H1 (cell line): ENCODE measurements around the gene IPO13. TPM values are rescaled to one million over a fixed set of nuclear protein-coding genes. Genes with fewer than 3 reads are reported as not detected.

ENCODE experiments used
- CTCF ChIA-PET: fragments of 300-600 bp; sonication (Branson Sonifier 250); formaldehyde crosslinking; loops from one replicate; lab custom pipeline; 2021; ENCODE audit not compliant: partially characterized antibody; lab: Charles Lee
- POLR2A ChIA-PET: fragments of 300-600 bp; sonication (Branson Sonifier 250); formaldehyde crosslinking; loops from one replicate; lab custom pipeline; 2021; ENCODE audit warnings: inconsistent platforms; ENCODE audit not compliant: partially characterized antibody; lab: Charles Lee
- DNase-seq, 2 experiments: peaks; one replicate each; pipeline versions ENCODE4 v3.0.0 to v3.0.0-alpha.2; 2010 to 2022; ENCODE audit warnings: low spot score in 2 of 2, low read depth in 1 of 2, mixed read lengths in 1 of 2
- FAIRE-seq: peaks from 2 replicates; lab custom pipeline; 2011; peaks lifted over from hg19 to GRCh38; lab: Jason Lieb, UNC
- H2AFZ ChIP-seq: 2 replicates; pipeline ENCODE4 v1.8.1; 2012; ENCODE audit warnings: low read length, inconsistent platforms
- H2AK5ac ChIP-seq: 2 replicates; pipeline ENCODE4 v1.6.1; 2013; ENCODE audit warnings: low read depth, low read length
- H2BK120ac ChIP-seq: replicated peaks from 2 replicates; pipeline ENCODE3; 2013; ENCODE audit warnings: low read depth, low read length, inconsistent platforms
- H2BK12ac ChIP-seq: 2 replicates; pipeline ENCODE4 v1.6.1; 2013; ENCODE audit warnings: low read depth, low read length
- H2BK15ac ChIP-seq: 2 replicates; pipeline ENCODE4 v1.6.1; 2013; ENCODE audit warnings: low read length
- H2BK20ac ChIP-seq: 2 replicates; pipeline ENCODE4 v1.6.1; 2013; ENCODE audit warnings: low read length
- H2BK5ac ChIP-seq: 2 replicates; pipeline ENCODE4 v1.6.1; 2013; ENCODE audit warnings: low read depth, low read length
- H3K14ac ChIP-seq: 2 replicates; pipeline ENCODE4 v1.6.1; 2013; ENCODE audit warnings: inconsistent platforms; ENCODE audit not compliant: insufficient read length
- H3K18ac ChIP-seq: 2 replicates; pipeline ENCODE4 v1.6.1; 2013; ENCODE audit warnings: low read length; ENCODE audit errors: extremely low read depth
- H3K23ac ChIP-seq: 2 replicates; pipeline ENCODE4 v1.6.1; 2013; ENCODE audit warnings: inconsistent platforms; ENCODE audit not compliant: insufficient read length
- H3K23me2 ChIP-seq: 2 replicates; pipeline ENCODE4 v1.6.1; 2013; ENCODE audit warnings: low read depth, low read length
- H3K27ac ChIP-seq: 2 replicates; pipeline ENCODE4 v1.6.1; 2011; ENCODE audit warnings: low read depth, low read length, inconsistent platforms
- H3K27me3 ChIP-seq, 4 experiments: replicated peaks in 1 of 4; 1 replicate in 1 of 4; 2 replicates in 3 of 4; pipeline versions ENCODE4 v1.6.1 to v1.8.1; 2011 to 2013; ENCODE audit warnings: low read length in 3 of 4, mild to moderate bottlenecking in 3 of 4, inconsistent platforms in 2 of 4, mixed read lengths in 2 of 4, moderate library complexity in 1 of 4; ENCODE audit not compliant: control insufficient read depth in 3 of 4, insufficient read depth in 3 of 4; ENCODE audit errors: extremely low read depth in 1 of 4
- H3K36me3 ChIP-seq, 4 experiments: 2 replicates each; pipeline versions ENCODE4 v1.6.1 to v1.8.1; 2011 to 2013; ENCODE audit warnings: mild to moderate bottlenecking in 4 of 4, low read length in 3 of 4, moderate library complexity in 2 of 4, control low read depth in 1 of 4, inconsistent platforms in 1 of 4; ENCODE audit not compliant: insufficient read depth in 4 of 4, control insufficient read depth in 2 of 4
- H3K4ac ChIP-seq: replicated peaks from 2 replicates; pipeline ENCODE3; 2013; ENCODE audit warnings: low read length, low read depth, mixed read lengths, inconsistent platforms; ENCODE audit not compliant: insufficient read length
- H3K4me1 ChIP-seq, 4 experiments: replicated peaks in 1 of 4; 1 replicate in 1 of 4; 2 replicates in 3 of 4; pipeline versions ENCODE4 v1.6.1 to v1.8.1; 2011 to 2013; ENCODE audit warnings: low read length in 3 of 4, inconsistent platforms in 2 of 4, mixed read lengths in 1 of 4; ENCODE audit not compliant: insufficient read depth in 4 of 4, control insufficient read depth in 3 of 4
- H3K4me2 ChIP-seq, 2 experiments: 2 replicates each; pipeline versions ENCODE4 v1.6.1 to v1.8.1; 2011 to 2013; ENCODE audit warnings: low read depth in 2 of 2, low read length in 2 of 2, control low read depth in 1 of 2, inconsistent platforms in 1 of 2, mild to moderate bottlenecking in 1 of 2; ENCODE audit not compliant: insufficient read depth in 1 of 2
- H3K4me3 ChIP-seq, 4 experiments: fragments of 200-600, 300-600 bp in 1 of 4; sonication (generic), shearing (Covaris generic), sonication (Bioruptor Twin) in 1 of 4; 2 replicates each; pipeline versions ENCODE4 v1.5.1 to v1.8.1; 2011 to 2016; ENCODE audit warnings: low read length in 4 of 4, low read depth in 3 of 4, control low read depth in 2 of 4, inconsistent platforms in 2 of 4, mild to moderate bottlenecking in 2 of 4, mixed read lengths in 1 of 4, moderate library complexity in 1 of 4; ENCODE audit not compliant: insufficient read depth in 2 of 4; ENCODE audit errors: extremely low read depth in 1 of 4
- H3K56ac ChIP-seq: replicated peaks from 2 replicates; pipeline ENCODE3; 2013; ENCODE audit warnings: low read depth, mild to moderate bottlenecking, mixed read lengths, low read length, inconsistent platforms; ENCODE audit not compliant: insufficient read length
- H3K79me1 ChIP-seq: 2 replicates; pipeline ENCODE4 v1.6.1; 2013; ENCODE audit warnings: low read depth, low read length, control low read depth
- H3K79me2 ChIP-seq, 2 experiments: 2 replicates each; pipeline versions ENCODE4 v1.6.1 to v1.8.1; 2012 to 2013; ENCODE audit warnings: low read length in 2 of 2, mild to moderate bottlenecking in 2 of 2, inconsistent platforms in 1 of 2; ENCODE audit not compliant: insufficient read depth in 2 of 2, control insufficient read depth in 1 of 2
- H3K9ac ChIP-seq, 4 experiments: replicated peaks in 1 of 4; 1 replicate in 1 of 4; 2 replicates in 3 of 4; pipeline versions ENCODE4 v1.6.1 to v1.8.1; 2011 to 2013; ENCODE audit warnings: low read depth in 3 of 4, low read length in 3 of 4, control low read depth in 2 of 4, mild to moderate bottlenecking in 2 of 4, moderate library complexity in 2 of 4, inconsistent platforms in 1 of 4; ENCODE audit errors: extremely low read depth in 1 of 4
- H3K9me3 ChIP-seq, 2 experiments: 2 replicates each; pipeline versions ENCODE4 v1.6.1 to v1.8.1; 2012 to 2013; ENCODE audit warnings: mild to moderate bottlenecking in 2 of 2, moderate library complexity in 2 of 2, control low read depth in 1 of 2, inconsistent platforms in 1 of 2, low read depth in 1 of 2, low read length in 1 of 2, mixed read lengths in 1 of 2; ENCODE audit not compliant: insufficient read depth in 2 of 2
- H4K20me1 ChIP-seq, 2 experiments: replicated peaks in 1 of 2; 2 replicates each; pipeline versions ENCODE3 to v1.8.1; 2011 to 2013; ENCODE audit warnings: inconsistent platforms in 2 of 2, low read length in 2 of 2, mild to moderate bottlenecking in 1 of 2; ENCODE audit not compliant: insufficient read depth in 2 of 2, control insufficient read depth in 1 of 2
- H4K5ac ChIP-seq: 2 replicates; pipeline ENCODE4 v1.6.1; 2013; ENCODE audit warnings: low read length, low read depth, mixed read lengths, inconsistent platforms; ENCODE audit not compliant: insufficient read length
- H4K8ac ChIP-seq: 2 replicates; pipeline ENCODE4 v1.8.0; 2013; ENCODE audit warnings: mild to moderate bottlenecking, moderate library complexity, low read length, inconsistent platforms; ENCODE audit not compliant: insufficient read depth; ENCODE audit errors: extremely low read depth
- H4K91ac ChIP-seq: replicated peaks from 2 replicates; pipeline ENCODE3; 2013; ENCODE audit warnings: low read length, mixed read lengths, inconsistent platforms; ENCODE audit not compliant: insufficient read length
- ASH2L ChIP-seq: fragments of 200-600, 300-600 bp; sonication (generic); IDR thresholded peaks from one replicate; pipeline ENCODE4 v1.7.1; 2017; ENCODE audit warnings: low read length
- CBX8 ChIP-seq: fragments of 300-800, 300-1000 bp; sonication (generic); IDR thresholded peaks from 2 replicates; pipeline ENCODE4 v1.7.1; 2016; ENCODE audit warnings: low read depth, low read length, borderline replicate concordance
- CHD2 ChIP-seq: IDR thresholded peaks from 2 replicates; pipeline ENCODE4 v1.6.1; 2012; ENCODE audit warnings: low read length, improper control_type of control experiment
- JUN ChIP-seq: IDR thresholded peaks from 2 replicates; pipeline ENCODE4 v1.6.1; 2011; ENCODE audit warnings: low read depth, mild to moderate bottlenecking, improper control_type of control experiment, low read length
- JUND ChIP-seq: IDR thresholded peaks from 2 replicates; pipeline ENCODE4 v1.6.1; 2011; ENCODE audit warnings: mild to moderate bottlenecking, improper control_type of control experiment, low read length
- KDM4A ChIP-seq: IDR thresholded peaks from one replicate; pipeline ENCODE4 v1.7.1; 2012; ENCODE audit warnings: low read depth, mild to moderate bottlenecking, moderate library complexity, low read length, inconsistent platforms; ENCODE audit not compliant: severe bottlenecking
- MAFK ChIP-seq: IDR thresholded peaks from 2 replicates; pipeline ENCODE4 v1.6.1; 2012; ENCODE audit warnings: low read depth, mild to moderate bottlenecking, improper control_type of control experiment, low read length
- SIN3A ChIP-seq, 2 experiments: IDR thresholded peaks in 1 of 2; conservative IDR thresholded peaks in 1 of 2; 2 replicates each; pipeline ENCODE4 v1.6.1; 2011 to 2012; ENCODE audit warnings: low read length in 2 of 2, improper control_type of control experiment in 1 of 2, low read depth in 1 of 2, mild to moderate bottlenecking in 1 of 2
- TAF1 ChIP-seq: IDR thresholded peaks from 2 replicates; pipeline ENCODE4 v1.6.1; 2011; ENCODE audit warnings: mild to moderate bottlenecking, low read depth, low read length
- ZNF274 ChIP-seq: IDR thresholded peaks from 2 replicates; pipeline ENCODE4 v1.7.0; 2012; ENCODE audit warnings: low read length, borderline replicate concordance; ENCODE audit errors: extremely low read depth
- WGBS, 2 experiments: shearing (Covaris generic) in 1 of 2; methylation state at CpG; one replicate each; pipeline versions ENCODE4 v1.1.6 to v1.1.7; 2013 to 2015; ENCODE audit warnings: low lambda C conversion rate in 2 of 2, mixed read lengths in 2 of 2, inconsistent platforms in 1 of 2, low coverage in 1 of 2, missing lambda C conversion rate in 1 of 2; ENCODE audit not compliant: insufficient replicate concordance in 2 of 2, insufficient coverage in 1 of 2, insufficient read length in 1 of 2; ENCODE audit errors: extremely low coverage in 1 of 2, missing lambda C conversion rate in 1 of 2; 5-methylcytosine and 5-hydroxymethylcytosine counted together
- polyA plus RNA-seq, 7 experiments: library from polyadenylated mRNA; depleted of rRNA in 3 of 7; stranded (reverse) in 5 of 7; unstranded in 2 of 7; fragments of >200 nt in 5 of 7; fragments of 200-250 nt in 2 of 7; gene quantifications; 1 replicate in 5 of 7; 2 replicates in 1 of 7; 4 replicates in 1 of 7; pipeline versions ENCODE4 v1.2.1 to v1.2.3, GENCODE V29; 2011 to 2013; ENCODE audit warnings: missing spikeins in 2 of 7, mixed read lengths in 2 of 7
- total RNA-seq: library from RNA; stranded (reverse); fragmentation: NEBNext Ultra II Directional; extraction: Animal tissue kit (Norgen Biotek cat#: 25700); gene quantifications from 2 replicates; pipeline ENCODE4 v1.2.1, GENCODE V29; 2021
- TF ChIP-seq, protein P1 (sequence below): IDR thresholded peaks from 2 replicates; pipeline ENCODE4 v1.6.1; 2012; ENCODE audit warnings: inconsistent platforms

The IPO13 gene
- total and polyA plus RNA-seq, 2 of the 8 experiments (the other 6 are each of a cell fraction or from before 2014, with no cell fraction given): 23.0 to 27.0 TPM

DNA sequence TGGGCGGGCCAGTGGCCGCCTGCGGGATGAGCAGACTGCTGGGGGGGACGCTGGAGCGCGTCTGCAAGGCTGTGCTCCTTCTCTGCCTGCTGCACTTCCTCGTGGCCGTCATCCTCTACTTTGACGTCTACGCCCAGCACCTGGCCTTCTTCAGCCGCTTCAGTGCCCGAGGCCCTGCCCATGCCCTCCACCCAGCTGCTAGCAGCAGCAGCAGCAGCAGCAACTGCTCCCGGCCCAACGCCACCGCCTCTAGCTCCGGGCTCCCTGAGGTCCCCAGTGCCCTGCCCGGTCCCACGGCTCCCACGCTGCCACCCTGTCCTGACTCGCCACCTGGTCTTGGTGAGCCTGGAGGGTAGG, 34.4 kb downstream of the IPO13 start:
- no peak overlapping the region; a peak in 1 of 4 replicates for H3K4me2 ChIP-seq
- H2BK120ac ChIP-seq: no peak overlapping the region
- peaks cover 0 to 34% of the 10 kb centered on the region in 2 experiments for H4K20me1 ChIP-seq
- no peak for FAIRE-seq
- H2BK20ac ChIP-seq: no peak overlapping the region
- H3K79me1 ChIP-seq: peaks cover 23% of the 10 kb centered on the region
- peak overlapping the region; percentile 45 for H4K8ac ChIP-seq
- no peak overlapping the region for H3K56ac ChIP-seq
- H3K27me3 ChIP-seq: no peaks in the 10 kb centered on the region
- no peak overlapping the region for H4K5ac ChIP-seq
- H3K4me3 ChIP-seq: no peak overlapping the region
- no peak overlapping the region for H3K23ac ChIP-seq
- no peak overlapping the region for H2BK15ac ChIP-seq
- peaks cover 2 to 34% (median 15%) of the 10 kb centered on the region in 4 experiments; a peak in 5 of 8 replicates for H3K36me3 ChIP-seq
- no peak overlapping the region for H3K18ac ChIP-seq
- H3K14ac ChIP-seq: no peak overlapping the region
- peaks cover 4 to 13% (median 11%) of the 10 kb centered on the region in 4 experiments for H3K4me1 ChIP-seq
- CTCF ChIA-PET: interaction anchor here (0.8 kb wide), 1 partner anchor 62 kb away, joined by 3 read pairs; no protein-coding TSS in a partner anchor
- H4K91ac ChIP-seq: no peak overlapping the region
- no peaks in the 10 kb centered on the region for H3K9me3 ChIP-seq
- H3K79me2 ChIP-seq: peaks cover 0 to 16% of the 10 kb centered on the region in 2 experiments; a peak in 2 of 4 replicates
- H3K27ac ChIP-seq: no peak overlapping the region
- H2AFZ ChIP-seq: no peak overlapping the region
- peak overlapping the region; percentile 62; the same call in 1 of the 2 replicates for H2BK5ac ChIP-seq
- H2BK12ac ChIP-seq: no peak overlapping the region
- H2AK5ac ChIP-seq: no peak overlapping the region
- POLR2A ChIA-PET: interaction anchor here (0.7 to 1.9 kb wide), 3 partner anchors 9 to 67 kb away, joined by 3 to 10 read pairs (median 4); partner anchors contain the start of gene CCDC24
- whole genome bisulfite sequencing, 2 experiments: 92% methylated on average over 16 of the region's 20 CpGs; no CpG with 5 or more reads in 1 of the 2 experiments
- no peak overlapping the region for H3K9ac ChIP-seq
- no peak for DNase-seq
- peaks cover 16% of the 10 kb centered on the region for H3K23me2 ChIP-seq
- H3K4ac ChIP-seq: no peak overlapping the region
- TF ChIP-seq CBX8: no peak
- TF ChIP-seq SIN3A (conservative IDR thresholded peaks at IDR 0.05 in 1 of 2, IDR thresholded peaks at IDR 0.05 in 1 of 2; ENCODE audit: low read depth in 1 of 2, low read length in 2 of 2): no peak
- TF ChIP-seq, protein P1, sequence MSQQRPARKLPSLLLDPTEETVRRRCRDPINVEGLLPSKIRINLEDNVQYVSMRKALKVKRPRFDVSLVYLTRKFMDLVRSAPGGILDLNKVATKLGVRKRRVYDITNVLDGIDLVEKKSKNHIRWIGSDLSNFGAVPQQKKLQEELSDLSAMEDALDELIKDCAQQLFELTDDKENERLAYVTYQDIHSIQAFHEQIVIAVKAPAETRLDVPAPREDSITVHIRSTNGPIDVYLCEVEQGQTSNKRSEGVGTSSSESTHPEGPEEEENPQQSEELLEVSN: no peak
- TF ChIP-seq JUND: no peak
- no peak for TF ChIP-seq ZNF274
- TF ChIP-seq JUN: no peak
- no peak for TF ChIP-seq ASH2L
- TF ChIP-seq KDM4A: no peak
- TF ChIP-seq CHD2: no peak
- TF ChIP-seq MAFK: no peak
- no peak for TF ChIP-seq TAF1
